Mucosa of descending colon (tissue), 3 donors: ENCODE data around the gene TMC5. TPM values are rescaled to one million over a fixed set of nuclear protein-coding genes. Genes with fewer than 3 reads are reported as not detected.
A peak's percentile ranks its signal among the peaks of the same experiment; 100 is the strongest.

Experiments
- ATAC-seq: fragments of 200-7000 bp; cut with Tn5 transposase; one replicate; pipeline ENCODE4 v1.9.1; 2020; ENCODE audit warnings: mild to moderate bottlenecking, moderate library complexity
- DNase-seq, 3 donors: peaks; one replicate each; pipeline ENCODE4 v3.0.0-alpha.2; 2020
- H3K36me3 ChIP-seq: fragments of 200-600 bp; one replicate; pipeline ENCODE4 v1.8.0; 2021; ENCODE audit warnings: low read depth, mild to moderate bottlenecking
- H3K4me1 ChIP-seq: fragments of 200-600 bp; one replicate; pipeline ENCODE4 v1.8.0; 2021; ENCODE audit warnings: low read depth, mild to moderate bottlenecking
- H3K4me3 ChIP-seq: fragments of 200-600 bp; one replicate; pipeline ENCODE4 v1.8.0; 2021; ENCODE audit warnings: mild to moderate bottlenecking
- H3K9me3 ChIP-seq: fragments of 200-600 bp; one replicate; pipeline ENCODE4 v1.8.0; 2021; ENCODE audit warnings: mild to moderate bottlenecking
- CTCF ChIP-seq: fragments of 200-600 bp; IDR thresholded peaks from one replicate; pipeline ENCODE4 v1.8.0; 2022; ENCODE audit warnings: antibody characterized with exemption, mild to moderate bottlenecking
- intact Hi-C, 2 donors: fragments of 100-400 bp; cut with DNase I in 1 of 2; cut with micrococcal nuclease in 1 of 2; formaldehyde crosslinking; loops; one replicate each; pipeline versions ENCODE4 v1.11.0 to v1.11.1; 2022; cut with DNase I, micrococcal nuclease
- total RNA-seq, 3 donors: library from RNA; stranded (reverse); fragmentation: NEBNext Ultra II Directional in 2 of 3; extraction: Animal tissue kit (Norgen Biotek cat#: 25700) in 2 of 3; gene quantifications; one replicate each; pipeline versions ENCODE4 v1.2.1 to v1.2.4, GENCODE V29; 2021 to 2023
- donor health status: DM: no; HTN: no; CAD: no; lungs with moderate emphysema.
- donor health status: DM: no; HTN: no; CAD: no.
- donor health status: DM: no; HTN: yes; CAD: no.

The TMC5 gene
- total RNA-seq, 3 donors from 2014 or later = 73.4 to 147 (median 122) TPM

- ATAC-seq = peak; percentile 32
- Histone ChIP-seq H3K4me3 (no peak overlapping the region), H3K9me3 (no peaks in the 10 kb centered on the region), H3K4me1 (peaks cover 19% of the 10 kb centered on the region), H3K36me3 (no peaks in the 10 kb centered on the region)
- TF ChIP-seq CTCF = no peak
- intact Hi-C loops = no loop called here
- DNase-seq = peak in 2 of 3 donors; percentile 66 to 67
Measured at GRCh38 chr16:19415461-19415860, 2.2 kb upstream of the TMC5 start.

GRCh38 chr16:19415918-19416317 lies 1.8 kb upstream of the TMC5 start:
- intact Hi-C loops = no loop called here
- no peaks in the 10 kb centered on the region for H3K9me3 ChIP-seq
- peaks cover 19% of the 10 kb centered on the region for H3K4me1 ChIP-seq
- DNase-seq = no peak
- no peak overlapping the region for H3K4me3 ChIP-seq
- no peak for TF ChIP-seq CTCF
- H3K36me3 ChIP-seq = no peaks in the 10 kb centered on the region
- ATAC-seq = no peak

GRCh38 chr16:19418200-19418599 lies 517 bp downstream of the TMC5 start:
- ATAC-seq (peak; percentile 1), DNase-seq (no peak)
- no peaks in the 10 kb centered on the region for H3K9me3 ChIP-seq
- H3K36me3 ChIP-seq = no peaks in the 10 kb centered on the region
- TF ChIP-seq CTCF = no peak
- peaks cover 14% of the 10 kb centered on the region for H3K4me1 ChIP-seq
- intact Hi-C loops = no loop called here
- no peak overlapping the region for H3K4me3 ChIP-seq

- DNase-seq (no peak), ATAC-seq (no peak)
- TF ChIP-seq CTCF = no peak
- Histone ChIP-seq H3K36me3 (no peaks in the 10 kb centered on the region), H3K9me3 (no peaks in the 10 kb centered on the region), H3K4me1 (peaks cover 9% of the 10 kb centered on the region), H3K4me3 (no peak overlapping the region)
- intact Hi-C loops = no loop called here
Measured at GRCh38 chr16:19419698-19420075, 2.0 kb downstream of the TMC5 start.

GRCh38 chr16:19424478-19424877 lies 6.8 kb downstream of the TMC5 start:
- H3K9me3 ChIP-seq = no peaks in the 10 kb centered on the region
- no peak for TF ChIP-seq CTCF
- H3K4me3 ChIP-seq = no peak overlapping the region
- H3K4me1 ChIP-seq = peaks cover 9% of the 10 kb centered on the region
- ATAC-seq (peak; percentile 70), DNase-seq (no peak)
- intact Hi-C loops = no loop called here
- H3K36me3 ChIP-seq = no peaks in the 10 kb centered on the region

DNA sequence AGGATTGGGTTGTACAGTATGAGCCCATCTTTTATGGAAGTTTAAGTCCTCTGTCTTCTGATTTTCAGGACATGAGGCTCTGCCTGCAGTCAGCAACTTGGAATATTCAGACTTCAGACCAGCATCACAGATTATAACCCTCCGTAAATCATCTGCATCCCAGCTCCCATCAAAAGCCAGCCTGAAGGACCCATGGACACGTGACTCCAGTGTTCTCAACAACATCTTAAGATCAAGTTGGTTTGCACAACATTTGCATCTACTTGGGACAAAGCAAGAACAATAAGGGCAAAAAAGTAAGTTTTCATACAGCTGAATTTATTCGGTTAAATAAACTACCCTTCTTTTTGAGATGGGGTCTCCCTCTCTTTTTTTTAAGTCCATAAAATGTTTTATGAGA lies 12.7 kb downstream of the TMC5 start:
- intact Hi-C loops = no loop called here
- no peak for ATAC-seq
- DNase-seq = no peak
- Histone ChIP-seq H3K4me3 (no peak overlapping the region), H3K9me3 (no peaks in the 10 kb centered on the region), H3K4me1 (peaks cover 40% of the 10 kb centered on the region), H3K36me3 (no peaks in the 10 kb centered on the region)
- no peak for TF ChIP-seq CTCF
